Panc1 (cell line): Measurements from ENCODE around the gene PIGR.

ENCODE experiments used
- CTCF ChIP-seq: fragments of 450-650 bp; IDR thresholded peaks from 2 replicates; pipeline ENCODE4 v1.5.1; 2017; ENCODE audit warnings: mild to moderate bottlenecking
- POLR2AphosphoS5 ChIP-seq: IDR thresholded peaks from 2 replicates; pipeline ENCODE4 v1.6.1; 2012; ENCODE audit warnings: mild to moderate bottlenecking, low read depth, low read length, moderate library complexity
- SIN3A ChIP-seq: IDR thresholded peaks from 2 replicates; pipeline ENCODE4 v1.6.1; 2012; ENCODE audit warnings: low read depth, mild to moderate bottlenecking, low read length, moderate library complexity, borderline replicate concordance; ENCODE audit not compliant: insufficient read depth
- TCF7L2 ChIP-seq: IDR thresholded peaks from 2 replicates; pipeline ENCODE4 v1.6.1; 2011; ENCODE audit warnings: mild to moderate bottlenecking, low read depth, low read length, inconsistent platforms
- TF ChIP-seq, protein P1 (sequence below), 2 experiments: IDR thresholded peaks; 2 replicates each; pipeline ENCODE4 v1.6.1; 2011 to 2012; ENCODE audit warnings: low read depth in 2 of 2, control low read depth in 1 of 2, low read length in 1 of 2, mild to moderate bottlenecking in 1 of 2, moderate library complexity in 1 of 2; ENCODE audit not compliant: insufficient read depth in 1 of 2

DNA sequence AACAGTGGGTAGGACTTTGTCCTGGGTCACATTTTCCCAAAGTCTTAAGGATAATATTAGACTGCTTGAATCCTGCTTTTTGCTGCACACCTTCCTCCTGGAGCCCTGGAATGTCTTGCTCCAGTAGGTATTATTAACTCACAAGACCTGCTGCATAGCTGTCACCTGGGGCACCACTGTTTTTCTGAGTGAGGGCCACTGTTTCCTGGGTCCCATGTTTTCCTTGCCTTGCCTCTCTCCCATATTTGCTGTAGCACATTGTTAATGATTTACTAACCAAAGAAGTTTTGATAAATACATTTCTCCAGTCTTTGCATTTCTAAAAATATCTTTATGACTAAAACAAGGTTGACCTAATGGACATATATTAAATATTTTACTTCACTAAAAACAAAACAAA is 46.5 kb upstream of the PIGR start:
- TF ChIP-seq POLR2AphosphoS5 (no peak), TCF7L2 (no peak), CTCF (no peak), SIN3A (no peak)
- TF ChIP-seq, protein P1, sequence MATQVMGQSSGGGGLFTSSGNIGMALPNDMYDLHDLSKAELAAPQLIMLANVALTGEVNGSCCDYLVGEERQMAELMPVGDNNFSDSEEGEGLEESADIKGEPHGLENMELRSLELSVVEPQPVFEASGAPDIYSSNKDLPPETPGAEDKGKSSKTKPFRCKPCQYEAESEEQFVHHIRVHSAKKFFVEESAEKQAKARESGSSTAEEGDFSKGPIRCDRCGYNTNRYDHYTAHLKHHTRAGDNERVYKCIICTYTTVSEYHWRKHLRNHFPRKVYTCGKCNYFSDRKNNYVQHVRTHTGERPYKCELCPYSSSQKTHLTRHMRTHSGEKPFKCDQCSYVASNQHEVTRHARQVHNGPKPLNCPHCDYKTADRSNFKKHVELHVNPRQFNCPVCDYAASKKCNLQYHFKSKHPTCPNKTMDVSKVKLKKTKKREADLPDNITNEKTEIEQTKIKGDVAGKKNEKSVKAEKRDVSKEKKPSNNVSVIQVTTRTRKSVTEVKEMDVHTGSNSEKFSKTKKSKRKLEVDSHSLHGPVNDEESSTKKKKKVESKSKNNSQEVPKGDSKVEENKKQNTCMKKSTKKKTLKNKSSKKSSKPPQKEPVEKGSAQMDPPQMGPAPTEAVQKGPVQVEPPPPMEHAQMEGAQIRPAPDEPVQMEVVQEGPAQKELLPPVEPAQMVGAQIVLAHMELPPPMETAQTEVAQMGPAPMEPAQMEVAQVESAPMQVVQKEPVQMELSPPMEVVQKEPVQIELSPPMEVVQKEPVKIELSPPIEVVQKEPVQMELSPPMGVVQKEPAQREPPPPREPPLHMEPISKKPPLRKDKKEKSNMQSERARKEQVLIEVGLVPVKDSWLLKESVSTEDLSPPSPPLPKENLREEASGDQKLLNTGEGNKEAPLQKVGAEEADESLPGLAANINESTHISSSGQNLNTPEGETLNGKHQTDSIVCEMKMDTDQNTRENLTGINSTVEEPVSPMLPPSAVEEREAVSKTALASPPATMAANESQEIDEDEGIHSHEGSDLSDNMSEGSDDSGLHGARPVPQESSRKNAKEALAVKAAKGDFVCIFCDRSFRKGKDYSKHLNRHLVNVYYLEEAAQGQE (IDR thresholded peaks at IDR 0.05; ENCODE audit: insufficient read depth in 1 of 2, low read depth in 2 of 2, low read length in 1 of 2), result no peak
